Astrocyte of the cerebellum (primary cell): ENCODE measurements around the gene THYN1.

Experiments
- DNase-seq: peaks from one replicate; pipeline ENCODE4 v3.0.0-alpha.2; 2011; ENCODE audit warnings: low read depth
- H3K4me3 ChIP-seq: 2 replicates; pipeline ENCODE4 v1.5.1; 2011; ENCODE audit warnings: mild to moderate bottlenecking, low read depth, low read length, moderate library complexity
- in situ Hi-C: cut with HindIII; loops from 2 replicates; pipeline ENCODE4 v1.10.0; 2017; ENCODE audit warnings: low sequenced_read_pairs
- TF ChIP-seq, protein P1 (sequence below): IDR thresholded peaks from 2 replicates; pipeline ENCODE4 v1.5.1; 2012; ENCODE audit warnings: low read length, low read depth, moderate library complexity, mild to moderate bottlenecking; ENCODE audit errors: missing control alignments

Gene THYN1

DNA sequence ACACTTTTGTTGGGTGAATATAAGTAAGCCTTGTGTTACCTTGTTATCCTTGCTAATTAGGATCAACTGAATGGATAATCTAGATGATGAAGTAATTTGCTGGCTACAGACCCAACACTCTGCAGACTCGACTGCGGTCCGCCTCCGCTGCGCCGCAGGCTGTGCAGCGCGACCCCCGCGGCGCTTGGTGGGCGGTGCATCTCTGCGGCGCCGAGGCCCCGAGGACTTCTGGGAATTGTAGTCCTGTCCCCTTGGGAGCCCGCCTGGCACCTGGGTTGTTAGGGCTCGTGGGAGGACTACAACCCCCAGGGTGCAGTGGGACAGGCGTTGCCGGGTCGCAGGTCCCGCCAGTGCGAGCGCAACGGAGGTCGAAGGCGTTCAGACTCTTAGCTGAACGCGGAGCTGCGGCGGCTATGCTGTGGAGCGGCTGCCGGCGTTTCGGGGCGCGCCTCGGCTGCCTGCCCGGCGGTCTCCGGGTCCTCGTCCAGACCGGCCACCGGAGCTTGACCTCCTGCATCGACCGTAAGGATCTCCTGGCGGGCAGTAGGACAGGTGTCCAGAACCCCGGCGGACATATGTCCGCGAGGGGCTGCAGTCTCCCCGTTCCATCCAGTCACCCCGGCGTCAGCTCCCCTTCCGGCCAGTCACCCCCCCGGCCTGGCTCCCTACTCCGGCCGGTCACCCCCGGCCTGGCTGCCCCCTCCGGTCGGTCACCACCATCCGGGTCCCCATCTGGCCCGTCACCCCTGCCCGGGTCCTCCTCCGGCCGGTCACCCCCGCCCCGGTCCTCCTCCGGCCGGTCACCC, at the start of gene THYN1, which contains the start of gene ACAD8:
THYN1 (minus strand) TSS at position 165 of the 806 bp plus-strand sequence. CDS start 470 bp downstream, outside the sequence.
ACAD8 (plus strand) TSS at position 381 of the 806 bp plus-strand sequence; CDS start at position 414, 33 bp downstream.
- H3K4me3 ChIP-seq, result peak within 1 kb of the TSS; percentile 90
- in situ Hi-C loops, result no loop called here
- peak; percentile 91 for DNase-seq
- TF ChIP-seq, protein P1, sequence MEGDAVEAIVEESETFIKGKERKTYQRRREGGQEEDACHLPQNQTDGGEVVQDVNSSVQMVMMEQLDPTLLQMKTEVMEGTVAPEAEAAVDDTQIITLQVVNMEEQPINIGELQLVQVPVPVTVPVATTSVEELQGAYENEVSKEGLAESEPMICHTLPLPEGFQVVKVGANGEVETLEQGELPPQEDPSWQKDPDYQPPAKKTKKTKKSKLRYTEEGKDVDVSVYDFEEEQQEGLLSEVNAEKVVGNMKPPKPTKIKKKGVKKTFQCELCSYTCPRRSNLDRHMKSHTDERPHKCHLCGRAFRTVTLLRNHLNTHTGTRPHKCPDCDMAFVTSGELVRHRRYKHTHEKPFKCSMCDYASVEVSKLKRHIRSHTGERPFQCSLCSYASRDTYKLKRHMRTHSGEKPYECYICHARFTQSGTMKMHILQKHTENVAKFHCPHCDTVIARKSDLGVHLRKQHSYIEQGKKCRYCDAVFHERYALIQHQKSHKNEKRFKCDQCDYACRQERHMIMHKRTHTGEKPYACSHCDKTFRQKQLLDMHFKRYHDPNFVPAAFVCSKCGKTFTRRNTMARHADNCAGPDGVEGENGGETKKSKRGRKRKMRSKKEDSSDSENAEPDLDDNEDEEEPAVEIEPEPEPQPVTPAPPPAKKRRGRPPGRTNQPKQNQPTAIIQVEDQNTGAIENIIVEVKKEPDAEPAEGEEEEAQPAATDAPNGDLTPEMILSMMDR, result no peak

DNA sequence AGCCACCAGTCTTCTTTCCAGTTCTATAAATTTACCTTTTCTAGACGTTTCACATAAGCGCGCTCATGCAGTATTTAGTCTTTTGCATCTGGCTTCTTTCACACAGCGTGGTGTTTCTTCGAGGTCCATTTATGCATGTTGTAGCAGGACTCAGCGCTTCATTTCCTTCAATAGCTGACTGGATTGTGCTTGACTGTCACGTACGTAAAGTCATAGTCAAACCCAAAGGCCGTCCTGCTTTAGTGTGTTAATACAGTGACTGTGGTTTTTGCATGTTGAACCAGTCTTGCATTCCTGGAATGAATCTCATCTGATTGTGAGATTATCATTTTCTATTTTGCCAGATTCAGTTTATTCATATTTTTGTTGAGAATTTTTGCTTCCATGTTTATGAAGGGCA, 41.5 kb upstream of the THYN1 start:
- no peak overlapping the region for H3K4me3 ChIP-seq
- in situ Hi-C loops, result no loop called here
- TF ChIP-seq, protein P1, result no peak
- DNase-seq, result no peak

DNA sequence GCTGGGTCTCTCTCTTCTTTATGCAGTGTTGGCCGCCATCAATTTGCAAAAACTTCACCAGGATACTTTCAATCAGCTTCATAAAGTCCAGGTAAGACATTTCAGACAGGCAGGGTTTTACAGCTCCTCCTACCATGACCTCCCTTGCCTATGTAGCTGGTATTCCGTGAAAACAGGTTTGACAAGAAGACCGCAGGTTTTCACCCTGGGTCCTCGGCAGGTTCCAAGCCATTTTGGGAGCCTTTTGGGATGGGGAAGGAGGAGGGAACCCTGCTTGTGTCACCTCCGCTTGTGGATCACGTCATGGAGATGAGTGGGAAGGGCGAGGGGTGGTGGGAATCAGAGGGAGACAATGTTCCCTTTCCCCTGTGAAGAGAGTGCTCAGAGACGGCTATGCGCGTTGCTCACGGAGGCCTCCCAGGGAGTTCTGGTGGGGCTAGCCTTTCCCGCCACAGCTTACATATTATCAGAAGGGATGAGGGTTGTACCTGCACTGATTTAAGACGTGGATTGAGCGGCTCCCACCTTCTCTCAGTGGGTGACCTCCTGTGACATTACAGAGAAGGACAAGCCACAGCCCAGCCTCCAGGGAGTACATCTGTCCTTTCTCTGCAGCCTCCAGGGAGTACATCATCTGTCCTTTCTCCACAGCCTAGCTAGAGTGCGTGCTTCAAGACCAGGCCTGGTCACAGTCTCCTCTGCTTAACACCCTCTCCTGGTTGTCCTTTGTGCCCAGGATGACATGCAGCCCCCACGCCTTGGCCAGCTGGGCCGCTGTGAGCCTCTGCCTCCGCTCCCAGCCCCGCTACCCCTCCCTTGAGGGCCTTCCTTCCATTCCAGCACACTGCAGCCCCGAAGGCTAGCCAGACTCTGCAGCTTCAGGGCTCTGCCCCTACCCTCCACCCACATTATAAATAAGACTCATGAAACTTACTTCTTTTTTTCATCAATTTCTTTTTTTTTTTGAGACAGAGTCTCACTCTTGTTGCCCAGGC, 40.3 kb upstream of the THYN1 start:
- no peak for DNase-seq
- H3K4me3 ChIP-seq, result no peak overlapping the region
- in situ Hi-C loops, result no loop called here
- TF ChIP-seq, protein P1, result no peak

DNA sequence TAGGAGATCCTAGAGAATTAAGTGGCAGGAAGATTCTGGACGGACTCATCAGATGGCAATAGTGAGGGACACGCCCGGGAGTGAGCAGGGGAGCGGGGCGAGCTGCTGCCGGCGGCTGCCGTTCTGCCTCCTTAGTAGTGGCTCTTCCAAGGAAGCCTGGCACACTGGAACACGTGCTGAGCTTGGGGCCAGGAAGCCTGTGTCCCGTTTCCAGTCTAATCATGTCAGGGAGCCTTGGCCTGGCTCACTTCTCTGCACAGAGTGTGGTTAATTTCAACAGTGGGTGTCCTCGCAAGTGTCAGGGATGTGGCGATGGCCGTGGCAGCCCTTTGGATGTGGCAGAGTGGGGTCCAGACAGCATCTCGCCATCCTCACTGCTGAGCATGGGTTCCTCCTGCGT, 39.5 kb upstream of the THYN1 start:
- in situ Hi-C loops, result no loop called here
- DNase-seq, result no peak
- TF ChIP-seq, protein P1, result no peak
- H3K4me3 ChIP-seq, result no peak overlapping the region

DNA sequence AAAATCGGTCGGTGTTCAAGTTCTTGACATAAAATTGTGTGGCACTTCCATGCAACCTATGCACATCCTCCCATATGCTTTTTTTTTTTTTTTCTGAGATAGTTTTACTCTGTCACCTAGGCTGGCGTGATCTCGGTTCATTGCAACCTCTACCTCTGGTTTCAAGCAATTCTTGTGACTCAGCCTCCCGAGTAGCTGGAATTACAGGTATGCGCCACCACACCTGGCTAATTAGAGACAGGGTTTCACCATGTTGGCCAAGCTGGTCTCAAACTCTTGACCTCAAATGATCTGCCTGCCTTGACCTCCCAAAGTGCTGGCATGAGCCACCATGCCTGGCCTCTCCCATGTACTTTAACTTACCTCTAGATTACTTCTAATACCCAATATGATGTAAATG, 38.0 kb upstream of the THYN1 start:
- H3K4me3 ChIP-seq, result no peak overlapping the region
- TF ChIP-seq, protein P1, result no peak
- in situ Hi-C loops, result no loop called here

DNA sequence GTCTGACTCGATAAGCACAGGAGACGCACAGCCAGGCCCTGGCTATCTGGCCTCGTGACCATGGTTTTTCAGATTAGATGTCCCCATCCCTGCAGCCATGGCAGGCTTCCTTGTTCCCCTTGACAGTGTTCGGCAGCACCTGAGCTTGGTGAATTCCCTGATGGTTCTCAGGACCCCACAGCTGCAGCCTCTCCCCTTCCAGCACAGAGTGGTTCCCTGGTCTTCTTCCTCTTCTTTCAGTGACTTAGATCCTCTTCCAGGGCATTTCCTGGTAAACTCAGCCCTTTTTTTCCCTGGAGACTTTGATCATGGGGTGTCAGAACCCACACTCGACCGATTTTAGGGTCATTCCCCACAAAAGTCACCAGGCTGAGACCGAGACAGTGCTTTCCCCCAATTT, 37.5 kb upstream of the THYN1 start:
- H3K4me3 ChIP-seq, result no peak overlapping the region
- in situ Hi-C loops, result no loop called here
- TF ChIP-seq, protein P1, result no peak
- no peak for DNase-seq

More for the DNA sequence above, 38.0 kb upstream of the THYN1 start:
- DNase-seq, result no peak
